CD14-positive monocyte (primary cell): ENCODE data around the gene ADK. TPM values are rescaled to one million over a fixed set of nuclear protein-coding genes. Genes with fewer than 3 reads are reported as not detected.
A peak's percentile ranks its signal among the peaks of the same experiment; 100 is the strongest.

ENCODE experiments used
- DNase-seq, 3 donors: peaks; one replicate each; pipeline ENCODE4 v3.0.0-alpha.2; 2011 to 2022
- H2AFZ ChIP-seq: 2 replicates; pipeline ENCODE4 v1.6.0; 2012; ENCODE audit warnings: mild to moderate bottlenecking, low read depth, low read length, inconsistent platforms; ENCODE audit not compliant: insufficient read depth, poor library complexity, severe bottlenecking
- H3K27ac ChIP-seq, 2 donors: 1 replicate in 1 of 2; 2 replicates in 1 of 2; pipeline ENCODE4 v1.5.1; 2012 to 2013; ENCODE audit warnings: low read length in 2 of 2, control low read depth in 1 of 2, inconsistent platforms in 1 of 2, low read depth in 1 of 2, mild to moderate bottlenecking in 1 of 2
- H3K27me3 ChIP-seq, 2 donors: one replicate each; pipeline versions ENCODE4 v1.6.0 to v1.6.1; 2011 to 2013; ENCODE audit warnings: low read length in 2 of 2; ENCODE audit not compliant: control insufficient read depth in 2 of 2, insufficient read depth in 2 of 2
- H3K36me3 ChIP-seq, 2 donors: replicated peaks in 1 of 2; 1 replicate in 1 of 2; 2 replicates in 1 of 2; pipeline versions ENCODE4 v1.5.1 to v1.6.1; 2012 to 2013; ENCODE audit warnings: low read length in 2 of 2, control low read depth in 1 of 2, inconsistent platforms in 1 of 2, mild to moderate bottlenecking in 1 of 2; ENCODE audit not compliant: insufficient read depth in 2 of 2, control insufficient read depth in 1 of 2
- H3K4me1 ChIP-seq, 2 donors: 1 replicate in 1 of 2; 2 replicates in 1 of 2; pipeline versions ENCODE4 v1.5.1 to v1.6.1; 2012 to 2013; ENCODE audit warnings: low read length in 2 of 2, control low read depth in 1 of 2, inconsistent platforms in 1 of 2, mild to moderate bottlenecking in 1 of 2, moderate library complexity in 1 of 2; ENCODE audit not compliant: insufficient read depth in 2 of 2, control insufficient read depth in 1 of 2
- H3K4me2 ChIP-seq: replicated peaks from 2 replicates; pipeline ENCODE3; 2012; ENCODE audit warnings: low read length, moderate library complexity, mild to moderate bottlenecking; ENCODE audit not compliant: poor library complexity, severe bottlenecking; ENCODE audit errors: extremely low read depth
- H3K4me3 ChIP-seq, 3 experiments: fragments of 200-600 bp in 1 of 3; sonication (generic) in 1 of 3; replicated peaks in 1 of 3; 1 replicate in 2 of 3; 2 replicates in 1 of 3; pipeline ENCODE4 v1.5.1; 2011 to 2013; ENCODE audit warnings: low read length in 3 of 3, mild to moderate bottlenecking in 3 of 3, control low read depth in 2 of 3, low read depth in 2 of 3, inconsistent platforms in 1 of 3, moderate library complexity in 1 of 3
- H3K79me2 ChIP-seq: 2 replicates; pipeline ENCODE4 v1.6.0; 2012; ENCODE audit warnings: mild to moderate bottlenecking, control low read depth, inconsistent platforms, low read length, moderate library complexity; ENCODE audit not compliant: insufficient read depth
- H3K9ac ChIP-seq: 2 replicates; pipeline ENCODE4 v1.6.0; 2017; ENCODE audit warnings: low read length, mild to moderate bottlenecking; ENCODE audit not compliant: insufficient read depth, poor library complexity, severe bottlenecking
- H3K9me3 ChIP-seq, 2 donors: replicated peaks in 1 of 2; 1 replicate in 1 of 2; 2 replicates in 1 of 2; pipeline versions ENCODE4 v1.5.1 to v1.6.1; 2012 to 2013; ENCODE audit warnings: low read length in 2 of 2, control low read depth in 1 of 2; ENCODE audit not compliant: control insufficient read depth in 1 of 2, insufficient read depth in 1 of 2
- H4K20me1 ChIP-seq: 2 replicates; pipeline ENCODE4 v1.6.0; 2012; ENCODE audit warnings: mild to moderate bottlenecking, low read length, control low read depth, moderate library complexity; ENCODE audit not compliant: insufficient read depth
- H3K27ac Mint-ChIP-seq, 7 donors: one replicate each; pipeline ENCODE4 v1.8.0; 2020; ENCODE audit warnings: mild to moderate bottlenecking in 7 of 7, mixed read lengths in 7 of 7, moderate library complexity in 6 of 7, inconsistent platforms in 2 of 7
- H3K27me3 Mint-ChIP-seq, 3 donors: one replicate each; pipeline ENCODE4 v1.8.0; 2021 to 2022; ENCODE audit warnings: low read depth in 3 of 3, mild to moderate bottlenecking in 3 of 3, mixed read lengths in 3 of 3, moderate library complexity in 3 of 3, inconsistent platforms in 1 of 3
- H3K36me3 Mint-ChIP-seq, 2 donors: one replicate each; pipeline ENCODE4 v1.8.0; 2020; ENCODE audit warnings: mixed read lengths in 2 of 2, inconsistent platforms in 1 of 2, mild to moderate bottlenecking in 1 of 2
- H3K4me1 Mint-ChIP-seq: one replicate; pipeline ENCODE4 v1.8.0; 2020; ENCODE audit warnings: mild to moderate bottlenecking, mixed read lengths
- H3K4me3 Mint-ChIP-seq, 2 donors: one replicate each; pipeline ENCODE4 v1.8.0; 2020; ENCODE audit warnings: mild to moderate bottlenecking in 2 of 2, mixed read lengths in 2 of 2, moderate library complexity in 1 of 2
- H3K9me3 Mint-ChIP-seq, 7 donors: one replicate each; pipeline ENCODE4 v1.8.0; 2020 to 2022; ENCODE audit warnings: mixed read lengths in 7 of 7, mild to moderate bottlenecking in 6 of 7, moderate library complexity in 6 of 7, inconsistent platforms in 2 of 7
- CTCF ChIP-seq: fragments of 200-600 bp; IDR thresholded peaks from one replicate; pipeline ENCODE4 v1.8.0; 2022; ENCODE audit warnings: antibody characterized with exemption, mild to moderate bottlenecking
- WGBS: methylation state at CpG from one replicate; pipeline ENCODE4 v1.1.5; 2013; ENCODE audit warnings: missing lambda C conversion rate; ENCODE audit not compliant: insufficient coverage; 5-methylcytosine and 5-hydroxymethylcytosine counted together
- intact Hi-C, 2 donors: fragments of 100-400 bp; cut with micrococcal nuclease; formaldehyde crosslinking; loops; one replicate each; pipeline versions ENCODE4 v1.15.0 to v1.15.1; 2023
- polyA plus RNA-seq, 3 donors: library from polyadenylated mRNA; depleted of rRNA in 1 of 3; unstranded in 2 of 3; stranded (reverse) in 1 of 3; fragments of 300-500 nt in 2 of 3; fragments of >200 nt in 1 of 3; fragmentation: Illumina TruSeq in 2 of 3; gene quantifications; 1 replicate in 2 of 3; 2 replicates in 1 of 3; pipeline ENCODE4 v1.2.3, GENCODE V29; 2012 to 2021

ADK gene
- polyA plus RNA-seq, 3 donors, result 6.4 to 38.2 (median 35.7) TPM

- Mint-ChIP-seq H3K27ac (no peak overlapping the region), H3K4me3 (no peak overlapping the region), H3K4me1 (peaks cover 8% of the 10 kb centered on the region), H3K27me3 (no peaks in the 10 kb centered on the region), H3K9me3 (peaks cover 0 to 2% (median 0%) of the 10 kb centered on the region in 7 donors), H3K36me3 (peaks cover 2 to 4% of the 10 kb centered on the region in 2 donors)
- Histone ChIP-seq H3K9me3 (no peaks in the 10 kb centered on the region), H3K79me2 (no peaks in the 10 kb centered on the region), H3K27me3 (no peaks in the 10 kb centered on the region), H2AFZ (no peak overlapping the region), H3K4me1 (no peaks in the 10 kb centered on the region), H3K4me2 (no peak overlapping the region), H4K20me1 (no peaks in the 10 kb centered on the region), H3K4me3 (no peak overlapping the region), H3K9ac (no peak overlapping the region), H3K36me3 (no peaks in the 10 kb centered on the region), H3K27ac (no peak overlapping the region)
- TF ChIP-seq CTCF, result no peak
- no peak for DNase-seq
- intact Hi-C loops, result no loop called here
Measured at GRCh38 chr10:74383642-74384041, 232.6 kb downstream of the ADK start.

- no peak overlapping the region for H3K27ac ChIP-seq
- peaks cover 0 to 2% (median 0%) of the 10 kb centered on the region in 7 donors for H3K9me3 Mint-ChIP-seq
Measured at GRCh38 chr10:74384615-74385183, 233.7 kb downstream of the ADK start.

More at GRCh38 chr10:74384615-74385183, 233.7 kb downstream of the ADK start:
- no peaks in the 10 kb centered on the region for H3K27me3 ChIP-seq
- no peaks in the 10 kb centered on the region for H3K27me3 Mint-ChIP-seq
- no peaks in the 10 kb centered on the region for H4K20me1 ChIP-seq
- DNase-seq, result no peak
- no peaks in the 10 kb centered on the region for H3K79me2 ChIP-seq
- no peak overlapping the region for H3K4me3 Mint-ChIP-seq
- H3K9ac ChIP-seq, result no peak overlapping the region
- no peak overlapping the region for H2AFZ ChIP-seq
- no peaks in the 10 kb centered on the region for H3K36me3 ChIP-seq
- H3K36me3 Mint-ChIP-seq, result peaks cover 4 to 6% of the 10 kb centered on the region in 2 donors
- intact Hi-C loops, result no loop called here
- WGBS, result 71% methylated on average over 1 of the region's 3 CpGs
- TF ChIP-seq CTCF, result no peak
- H3K4me2 ChIP-seq, result no peak overlapping the region
- no peaks in the 10 kb centered on the region for H3K4me1 ChIP-seq
- no peaks in the 10 kb centered on the region for H3K9me3 ChIP-seq
- H3K27ac Mint-ChIP-seq, result peak overlapping the region in 1 of 7 donors; percentile 3
- no peak overlapping the region for H3K4me3 ChIP-seq
- H3K4me1 Mint-ChIP-seq, result peaks cover under 1% of the 10 kb centered on the region
